HG02852 (cell line): ENCODE results near the gene DNAH10.

Experiments used
- ATAC-seq: cut with Tn5 transposase; IDR thresholded peaks from one replicate; pipeline ENCODE4 v1.9.1; 2021; ENCODE audit warnings: mild to moderate bottlenecking, moderate library complexity; ENCODE audit not compliant: unreplicated experiment

DNAH10 gene

DNA sequence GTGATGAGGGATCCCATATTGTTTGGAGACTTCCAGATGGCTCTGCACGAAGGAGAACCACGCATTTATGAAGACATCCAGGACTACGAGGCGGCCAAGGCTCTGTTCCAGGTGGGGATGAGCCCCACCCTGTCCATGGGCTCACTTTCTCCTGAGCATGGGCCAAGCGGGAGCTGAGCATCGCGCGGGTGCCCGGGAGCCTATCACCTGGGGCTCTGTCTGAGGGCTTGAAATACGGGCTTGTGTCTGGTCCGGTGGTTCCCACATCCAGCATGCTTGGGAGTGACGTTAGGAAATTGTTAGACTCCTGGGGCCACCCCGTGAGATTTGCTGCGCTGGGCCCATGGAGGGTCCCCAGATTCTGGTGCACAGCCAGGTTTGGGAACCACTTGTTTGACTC is 117.6 kb downstream of the DNAH10 start:
- no peak for ATAC-seq

DNA sequence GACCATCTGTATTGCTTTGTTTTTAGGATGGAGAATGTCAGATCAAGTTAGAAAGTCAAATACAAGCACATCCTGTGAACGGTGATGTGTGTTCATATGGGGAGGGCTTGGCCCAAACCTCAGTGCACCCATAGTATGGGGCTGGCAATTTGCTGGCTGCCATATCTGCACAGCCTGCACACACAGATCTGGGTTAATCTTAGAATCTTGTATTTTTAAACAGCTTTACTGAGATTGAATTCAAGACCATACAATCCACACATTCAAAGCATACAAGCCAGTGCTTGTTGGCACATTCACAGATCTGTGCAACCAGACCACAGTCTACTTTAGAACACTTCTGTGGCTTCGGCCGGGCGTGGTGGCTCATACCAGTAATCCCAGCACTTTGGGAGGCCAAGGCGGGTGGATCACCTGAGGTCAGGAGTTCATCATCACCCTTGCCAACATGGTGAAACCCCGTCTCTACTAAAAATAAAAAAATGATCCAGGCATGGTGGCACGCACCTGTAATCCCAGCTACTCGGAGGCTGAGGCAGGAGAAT is 120.1 kb downstream of the DNAH10 start:
- no peak for ATAC-seq

DNA sequence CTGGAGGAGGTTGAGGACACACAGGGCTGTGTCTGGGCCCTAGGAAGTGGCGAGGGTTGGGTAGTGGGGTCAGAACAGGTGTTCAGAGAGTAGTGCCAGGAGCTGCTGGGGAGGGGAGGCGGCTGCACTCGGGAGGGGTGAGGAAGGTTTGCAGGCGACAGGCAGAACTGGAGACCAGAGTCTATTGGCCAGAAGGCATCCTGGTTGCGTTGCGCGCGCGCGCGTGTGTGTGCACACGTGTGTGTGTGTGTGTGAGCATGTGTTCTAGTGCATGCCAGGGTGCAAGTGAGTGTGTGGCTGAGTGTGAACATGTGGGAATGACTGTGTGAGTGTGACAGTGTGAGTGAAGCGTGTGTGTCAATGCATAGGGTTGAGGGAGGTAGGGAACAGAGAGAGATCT is 124.2 kb downstream of the DNAH10 start:
- ATAC-seq, result no peak

DNA sequence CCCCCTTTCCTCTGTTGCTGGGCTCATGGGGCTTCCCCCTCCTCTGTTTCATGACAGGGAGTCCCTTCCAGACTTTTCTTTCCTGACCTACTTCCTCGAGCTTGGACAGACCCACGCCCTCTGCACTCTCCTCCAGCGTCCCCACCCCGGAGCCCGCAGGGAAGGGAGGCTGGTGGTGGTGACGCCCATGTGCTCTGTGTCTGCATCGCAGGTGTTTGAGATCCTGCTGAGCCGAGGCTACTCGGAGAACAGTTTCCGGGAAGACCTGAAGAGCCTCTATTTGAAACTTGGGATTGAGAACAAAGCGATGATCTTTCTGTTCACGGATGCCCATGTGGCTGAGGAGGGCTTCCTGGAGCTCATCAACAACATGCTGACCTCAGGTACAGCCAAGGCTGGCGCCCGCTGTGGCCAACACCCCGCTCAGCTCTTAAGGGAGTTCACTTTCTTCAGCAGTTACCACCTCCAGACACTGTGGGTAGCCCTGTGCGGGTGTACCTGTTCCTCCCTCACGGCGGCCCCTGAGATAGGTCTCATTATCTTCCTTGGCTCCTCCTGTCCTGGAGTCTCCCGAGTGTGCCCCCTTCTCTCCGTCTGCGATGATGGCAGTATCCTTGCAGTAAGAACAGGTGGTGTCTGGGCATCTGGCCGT is 125.0 kb downstream of the DNAH10 start:
- no peak for ATAC-seq

DNA sequence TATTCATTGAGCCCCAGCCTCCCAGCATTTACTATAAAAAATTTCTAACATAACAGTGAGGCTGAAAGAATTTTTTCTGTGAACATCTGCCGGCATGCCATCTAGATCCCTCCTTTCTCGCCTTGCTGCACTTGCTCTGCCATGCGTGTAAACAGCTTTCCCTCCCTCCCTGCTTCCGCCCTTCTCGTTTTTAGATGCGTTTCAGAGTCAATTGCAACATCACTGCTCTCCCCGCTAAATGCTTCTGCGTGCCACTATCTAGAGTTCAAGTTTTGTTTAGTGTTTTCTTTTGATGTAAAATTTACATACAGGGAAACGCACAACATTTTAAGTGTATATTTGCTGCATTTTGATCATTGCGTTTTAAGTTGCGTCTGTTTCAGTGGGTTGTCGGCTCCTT is 126.9 kb downstream of the DNAH10 start:
- ATAC-seq, result no peak

DNA sequence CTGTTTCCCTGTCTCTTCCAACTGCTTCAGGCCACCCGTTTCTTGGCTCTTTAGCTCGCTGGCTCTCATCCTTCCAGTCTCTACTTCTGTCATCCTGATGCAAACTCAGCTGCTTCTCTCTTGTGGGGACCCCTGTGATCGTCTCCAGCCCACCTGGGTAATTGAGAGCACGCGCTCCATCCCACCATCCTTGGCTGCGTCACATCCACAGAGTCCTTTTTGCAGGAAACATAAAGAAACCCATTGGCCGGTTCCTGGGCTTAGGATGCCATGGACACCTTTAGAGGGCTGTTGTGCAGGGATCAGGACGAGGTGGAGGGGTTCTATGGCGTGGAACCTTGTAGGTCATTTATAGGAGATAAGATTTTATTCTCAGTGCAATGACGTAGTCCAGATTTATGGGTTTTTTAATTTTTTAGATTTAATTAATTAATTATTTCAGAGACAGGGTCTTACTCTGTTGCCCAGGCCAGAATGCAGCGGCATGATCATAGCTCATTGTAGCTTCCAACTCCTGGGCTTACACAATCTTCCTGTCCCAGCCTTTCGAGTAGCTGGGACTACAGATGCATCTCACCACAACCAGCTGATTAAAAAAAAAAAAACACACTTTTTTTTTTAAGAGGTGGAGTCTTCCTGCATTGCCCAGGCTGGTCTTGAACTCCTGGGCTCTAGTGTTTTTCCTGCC is 127.9 kb downstream of the DNAH10 start:
- ATAC-seq, result no peak

DNA sequence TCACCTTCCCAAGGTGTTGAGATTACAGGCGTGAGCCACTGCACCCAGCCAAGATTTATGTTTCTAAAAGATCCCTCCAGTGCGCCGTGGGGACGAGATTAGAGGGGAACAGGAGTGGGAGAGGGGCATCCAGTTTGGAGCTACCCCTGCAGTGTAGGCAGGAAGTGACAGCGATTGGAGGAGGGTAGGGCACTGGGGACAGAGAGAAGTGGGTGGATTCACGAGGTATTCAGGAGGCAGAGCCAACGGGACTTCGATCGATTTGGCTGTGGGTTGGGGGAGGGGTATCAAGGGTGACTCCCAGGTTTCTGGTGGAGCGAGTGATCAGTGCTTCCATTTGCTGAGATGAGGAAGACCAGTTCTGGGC is 128.4 kb downstream of the DNAH10 start:
- ATAC-seq, result no peak

DNA sequence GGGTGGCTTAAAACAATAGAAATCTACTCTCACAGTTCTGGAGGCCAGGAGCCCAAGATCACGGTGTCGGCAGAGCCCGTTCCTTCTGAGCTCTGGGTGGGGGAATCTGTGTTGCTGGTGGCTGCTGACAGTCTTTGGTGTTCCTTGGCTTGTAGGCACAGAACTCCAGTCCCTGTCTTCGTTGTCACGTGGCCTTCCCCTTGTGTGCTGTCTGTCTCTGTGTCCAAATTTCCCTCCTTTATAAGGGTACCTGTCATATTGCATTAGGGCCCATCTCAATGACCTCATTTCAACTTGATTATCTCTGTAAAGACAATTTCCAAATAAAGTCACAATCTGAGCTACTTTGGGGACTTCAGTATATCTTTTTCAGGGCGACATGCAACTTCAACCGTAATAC is 128.9 kb downstream of the DNAH10 start:
- no peak for ATAC-seq

DNA sequence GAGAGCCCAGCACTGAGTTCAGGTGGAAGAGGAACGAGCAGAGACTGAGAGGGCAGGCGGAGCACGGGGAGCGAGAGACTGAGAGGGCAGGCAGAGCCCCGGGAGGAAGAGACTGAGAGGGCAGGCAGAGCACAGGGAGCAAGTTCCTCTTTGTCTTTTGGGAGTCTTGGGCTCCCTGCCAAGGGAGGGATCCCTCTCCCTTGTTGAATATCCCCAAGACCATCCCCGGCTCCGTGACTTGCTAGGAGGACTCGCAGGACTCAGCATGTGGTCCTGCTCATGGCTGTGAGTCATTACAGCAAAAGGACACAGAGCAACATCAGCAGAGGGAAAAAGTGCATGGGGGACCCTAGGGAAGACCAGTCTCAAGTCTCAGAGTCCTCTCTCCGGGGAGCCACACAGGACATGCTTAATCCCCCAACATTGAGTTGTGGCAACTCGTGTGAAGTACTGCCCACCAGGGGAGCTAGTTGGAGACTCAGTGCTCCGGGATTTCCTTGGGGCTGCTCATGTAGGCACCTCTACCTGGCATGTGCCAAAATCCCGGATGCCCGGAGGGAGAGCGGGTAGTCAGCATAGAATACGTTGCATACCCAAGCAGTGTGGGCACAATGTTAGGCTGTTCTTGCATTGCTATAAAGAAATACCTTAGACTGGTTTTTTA is 129.5 kb downstream of the DNAH10 start:
- no peak for ATAC-seq

DNA sequence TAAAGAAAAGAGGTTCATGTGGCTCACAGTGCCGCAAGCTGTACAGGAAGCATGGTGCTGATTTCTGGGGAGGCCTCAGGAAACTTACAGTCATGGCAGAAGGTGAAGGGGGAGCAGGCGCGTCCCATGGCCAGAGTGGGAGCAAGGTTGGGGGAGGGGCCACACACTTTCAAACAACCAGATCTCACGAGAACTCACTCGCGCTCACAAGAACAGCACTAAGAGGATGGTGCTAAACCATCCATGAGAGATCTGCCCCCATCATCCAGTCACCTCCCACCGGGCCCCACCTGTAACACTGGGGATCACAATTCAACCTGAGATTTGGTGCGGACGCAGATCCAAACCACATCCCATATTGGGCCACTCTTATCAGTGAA is 130.1 kb downstream of the DNAH10 start:
- no peak for ATAC-seq

DNA sequence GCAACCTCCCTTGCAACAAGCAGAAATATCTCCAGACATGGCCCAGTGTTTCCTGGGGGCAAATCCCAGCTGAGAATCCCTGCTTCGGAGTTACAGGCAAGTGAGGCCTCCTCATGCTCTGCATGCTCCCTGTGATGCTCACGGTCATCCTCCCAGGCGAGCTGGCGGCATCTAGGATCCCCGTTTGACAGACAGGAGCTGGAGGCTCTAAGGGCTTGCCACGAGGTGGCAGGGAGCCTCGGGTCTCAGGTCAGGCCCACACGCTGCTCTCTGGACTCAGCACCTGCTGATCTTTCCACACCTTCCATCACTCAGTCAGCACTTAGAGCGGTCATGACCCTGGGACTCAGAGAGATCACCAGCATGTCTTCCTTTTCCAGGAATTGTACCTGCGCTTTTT is 130.8 kb downstream of the DNAH10 start:
- ATAC-seq, result no peak

DNA sequence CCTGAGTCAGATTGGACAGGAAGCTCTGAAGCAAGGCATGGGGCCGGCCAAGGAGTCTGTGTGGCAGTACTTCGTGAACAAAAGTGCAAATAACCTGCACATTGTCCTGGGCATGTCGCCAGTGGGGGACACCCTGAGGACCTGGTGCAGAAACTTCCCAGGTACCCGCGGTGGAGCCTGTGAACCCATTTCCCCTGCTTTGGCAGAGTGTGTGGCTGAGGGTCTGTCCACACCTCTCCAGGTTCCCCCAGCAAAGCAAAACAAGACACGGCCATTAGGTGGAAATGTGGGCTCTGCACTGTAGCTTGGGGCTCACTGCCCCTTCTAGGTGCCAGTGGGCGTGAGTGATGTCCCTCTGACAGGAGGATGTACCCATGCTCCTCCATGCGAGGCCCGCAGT is 131.2 kb downstream of the DNAH10 start:
- ATAC-seq, result no peak

DNA sequence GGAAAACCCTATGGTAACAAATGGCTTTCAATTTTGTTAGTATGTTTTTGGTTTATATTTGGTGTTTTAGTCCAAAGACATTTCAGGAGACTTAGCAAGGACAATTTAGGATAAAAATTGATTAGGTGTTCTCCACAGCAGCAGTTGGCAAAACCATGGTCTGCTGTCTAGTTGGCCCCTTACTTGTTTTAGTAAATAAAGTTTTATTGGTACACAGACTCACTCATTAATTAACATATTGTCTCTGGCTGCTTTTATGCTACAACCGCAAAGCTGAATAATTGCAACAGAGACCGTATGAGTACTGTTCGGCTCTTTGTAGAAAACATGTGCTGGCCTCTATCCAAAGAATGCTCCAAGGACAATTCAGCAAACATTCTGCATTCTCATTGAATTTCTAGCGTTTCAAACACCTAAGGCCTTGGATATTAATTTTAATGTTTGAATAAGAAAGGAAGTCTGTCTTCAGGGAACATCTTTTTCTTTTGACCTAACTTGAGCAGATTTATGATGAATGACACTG is 132.8 kb downstream of the DNAH10 start:
- ATAC-seq, result no peak

DNA sequence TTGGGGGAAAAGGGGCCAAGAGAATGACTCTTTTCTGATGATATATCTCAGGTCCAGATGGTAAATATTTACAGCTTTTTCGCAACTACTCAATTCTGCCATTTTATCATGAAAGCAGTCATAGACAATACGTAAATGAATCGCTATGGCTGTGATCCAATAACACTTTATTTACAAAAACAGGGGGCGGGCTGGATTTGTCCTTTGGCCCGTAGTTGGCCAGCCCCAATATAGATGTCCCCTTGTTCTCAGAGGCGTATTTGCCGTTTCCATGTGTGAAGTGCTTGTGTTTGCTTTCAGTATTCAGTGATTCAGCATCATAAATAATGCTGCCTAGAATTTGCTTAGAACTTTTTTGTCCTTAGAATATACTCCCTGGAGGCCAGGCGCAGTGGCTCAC is 133.3 kb downstream of the DNAH10 start:
- no peak for ATAC-seq

DNA sequence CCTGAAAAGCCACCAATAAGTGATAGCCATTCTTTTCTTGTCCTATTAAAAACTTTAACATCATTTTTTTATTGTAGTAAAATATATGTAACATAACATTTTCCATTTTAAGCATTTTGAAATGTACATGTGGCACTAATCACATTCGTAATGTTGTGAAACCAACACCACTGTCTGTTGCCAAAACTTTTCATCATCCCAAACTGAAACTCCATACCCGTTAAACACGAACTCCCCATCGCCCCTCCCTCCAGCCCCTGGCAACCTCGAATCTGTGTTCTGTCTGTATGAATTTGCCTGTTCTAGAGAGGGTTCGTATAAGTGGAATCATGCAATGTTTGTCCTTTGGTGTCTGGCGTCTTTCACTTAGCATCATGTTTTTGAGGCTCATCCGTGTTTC is 134.7 kb downstream of the DNAH10 start:
- no peak for ATAC-seq

DNA sequence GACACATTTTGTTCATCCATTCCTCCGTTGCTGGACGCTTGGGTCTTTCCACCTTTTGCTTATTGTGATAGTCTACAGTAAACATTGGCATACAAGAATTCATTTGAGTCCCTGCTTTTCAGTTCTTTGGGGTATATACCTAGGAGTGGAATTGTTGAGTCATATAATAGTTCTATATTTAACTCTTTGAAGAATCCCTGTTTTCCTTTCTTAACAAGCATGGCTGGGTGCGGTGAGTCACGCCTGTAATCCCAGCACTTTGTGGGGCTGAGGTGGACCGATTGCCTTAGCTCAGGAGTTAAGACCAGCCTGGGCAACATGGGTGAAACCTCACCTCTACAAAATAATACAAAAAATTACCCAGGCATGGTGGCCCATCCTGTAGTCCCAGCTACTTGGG is 135.1 kb downstream of the DNAH10 start:
- ATAC-seq, result no peak

DNA sequence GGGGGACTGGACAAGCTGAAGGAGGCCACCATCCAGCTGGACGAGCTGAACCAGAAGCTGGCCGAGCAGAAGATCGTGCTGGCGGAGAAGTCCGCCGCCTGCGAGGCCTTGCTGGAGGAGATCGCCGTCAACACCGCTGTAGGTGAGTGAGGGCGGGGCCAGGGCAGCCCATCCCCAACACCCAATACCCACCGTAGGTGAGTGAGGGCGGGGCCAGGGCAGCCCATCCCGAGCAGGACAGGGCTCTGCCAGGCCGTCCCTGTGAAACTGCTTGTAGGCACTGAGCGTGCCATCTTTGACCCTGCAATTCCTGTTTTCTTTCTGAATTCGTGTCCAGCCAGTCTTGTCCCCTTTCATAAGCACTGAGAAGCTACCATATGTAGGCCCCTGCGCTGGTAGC is 136.6 kb downstream of the DNAH10 start:
- ATAC-seq, result no peak

DNA sequence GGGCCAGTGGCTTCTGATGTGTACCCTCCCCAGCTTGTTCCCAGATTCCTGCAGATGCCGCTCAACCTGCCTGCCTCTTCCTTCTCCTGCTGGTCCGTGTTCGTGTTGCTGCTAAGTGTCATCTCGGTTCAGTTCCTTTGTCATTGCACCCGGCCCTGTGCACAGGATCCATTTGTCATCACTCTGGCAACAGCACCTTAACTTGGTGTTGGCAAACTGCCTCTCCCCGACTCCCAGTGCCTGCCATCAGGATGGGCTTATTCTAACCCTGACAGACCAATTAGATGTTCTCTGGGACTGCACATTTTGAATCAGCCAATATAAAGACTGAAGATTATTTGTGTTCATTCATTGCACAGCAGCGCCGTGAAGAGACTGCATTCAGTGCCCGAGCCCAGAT is 137.3 kb downstream of the DNAH10 start:
- no peak for ATAC-seq

DNA sequence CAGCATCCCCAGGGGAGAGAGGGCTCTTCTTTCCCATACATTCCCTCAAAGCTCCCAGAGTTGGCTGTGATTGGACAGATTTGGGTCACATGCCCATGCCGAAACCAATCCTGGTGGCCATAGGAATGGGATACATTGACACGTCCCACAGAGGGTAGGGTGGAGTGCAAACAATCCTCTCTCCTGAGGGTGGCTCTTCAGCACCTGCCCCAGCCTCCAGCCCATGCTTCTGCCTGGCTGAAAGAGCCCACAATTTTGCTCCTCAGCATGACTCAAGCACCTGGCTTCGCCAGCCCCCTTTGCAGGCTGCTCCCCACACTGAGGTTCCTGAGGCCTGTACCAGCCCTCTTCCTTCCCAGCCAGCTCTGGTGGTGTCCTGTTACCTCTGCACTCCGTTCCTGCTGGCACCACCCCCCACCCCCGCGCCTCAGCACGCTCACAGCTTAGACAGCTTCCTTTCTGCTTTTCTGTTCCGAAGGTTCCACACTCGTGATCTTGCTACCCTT is 138.8 kb downstream of the DNAH10 start:
- ATAC-seq, result no peak

DNA sequence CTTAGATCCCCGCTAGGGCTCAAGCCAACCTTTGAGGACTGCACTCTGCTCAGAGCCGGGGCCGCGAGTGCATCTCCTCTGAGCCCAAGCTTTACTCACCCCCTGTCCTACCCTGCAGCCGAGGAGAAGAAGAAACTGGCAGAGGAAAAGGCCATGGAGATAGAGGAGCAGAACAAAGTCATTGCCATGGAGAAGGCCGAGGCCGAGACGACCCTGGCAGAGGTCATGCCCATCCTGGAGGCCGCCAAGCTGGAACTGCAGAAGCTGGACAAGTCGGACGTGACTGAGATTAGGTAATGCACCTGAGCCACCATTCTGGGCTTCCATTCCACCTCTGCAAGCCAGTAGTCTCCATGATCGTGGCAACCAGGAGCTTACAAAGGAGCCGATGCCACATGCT is 140.7 kb downstream of the DNAH10 start:
- no peak for ATAC-seq

DNA sequence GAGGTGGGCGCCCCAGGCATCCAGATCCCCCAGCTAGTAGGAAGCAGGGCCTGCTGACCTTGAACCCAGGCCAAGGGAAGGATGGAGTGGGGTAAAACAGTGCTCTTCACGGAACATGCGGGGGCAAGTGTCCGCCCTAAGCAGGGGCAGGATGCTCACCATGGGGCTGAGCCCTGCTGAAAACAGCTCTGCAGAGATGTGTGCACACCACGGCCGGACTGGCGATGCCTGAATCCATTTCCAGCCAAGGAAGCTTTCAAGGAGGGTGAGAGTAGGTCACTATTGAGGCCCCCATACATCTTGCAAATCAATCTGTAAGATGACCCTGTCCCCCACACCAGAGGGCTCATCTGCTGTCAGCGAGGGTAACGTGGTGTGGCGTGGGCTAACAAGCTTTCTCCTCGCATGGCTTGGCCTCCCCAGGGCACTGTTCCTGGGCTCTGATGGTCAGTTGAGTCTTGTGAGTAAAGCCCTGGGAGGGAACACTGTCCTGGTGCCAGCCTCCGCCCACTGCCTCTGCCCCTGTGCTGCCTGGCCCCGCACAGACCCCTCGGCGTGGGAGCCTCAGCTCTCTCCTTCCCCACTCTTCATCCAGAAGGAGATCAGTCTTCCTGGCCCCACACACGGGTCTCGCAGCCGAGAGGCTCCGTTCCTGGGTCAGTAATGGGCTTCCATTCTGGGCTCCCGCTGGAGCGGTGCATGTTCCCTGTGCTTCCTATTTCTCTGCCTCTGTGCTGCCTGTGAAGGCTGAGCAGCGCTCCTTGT is 141.4 kb downstream of the DNAH10 start:
- no peak for ATAC-seq
